HG02981 (cell line): ENCODE data around the gene TASL.
A peak's percentile ranks its signal among the peaks of the same experiment; 100 is the strongest.
"Not testable (repeated sequence)": the region's sequence is repeated elsewhere in the genome, so short reads cannot be mapped to it uniquely, and the experiment has no call there.

ENCODE experiments used
- ATAC-seq: cut with Tn5 transposase; IDR thresholded peaks from one replicate; pipeline ENCODE4 v1.9.1; 2021; ENCODE audit warnings: mild to moderate bottlenecking, moderate library complexity; ENCODE audit not compliant: unreplicated experiment

Gene TASL

GRCh38 chrX:30580641-30581040 lies 3.1 kb upstream of the TASL start:
- ATAC-seq, result no peak

GRCh38 chrX:30576881-30577280 lies 685 bp downstream of the TASL start:
- no peak for ATAC-seq

GRCh38 chrX:30573125-30573524 lies 4.4 kb downstream of the TASL start:
- ATAC-seq, result no peak

GRCh38 chrX:30572678-30573077 lies 4.9 kb downstream of the TASL start:
- ATAC-seq, result no peak

- peak; percentile 31 for ATAC-seq
Observed at GRCh38 chrX:30572004-30572403, 5.6 kb downstream of the TASL start.

GRCh38 chrX:30570505-30570904 lies 7.1 kb downstream of the TASL start:
- ATAC-seq, result no peak

GRCh38 chrX:30568136-30568535 lies 9.4 kb downstream of the TASL start:
- ATAC-seq, result peak; percentile 71

- not testable (repeated sequence) for ATAC-seq
Observed at GRCh38 chrX:30563070-30563469, 14.5 kb downstream of the TASL start.

- ATAC-seq, result no peak
Observed at GRCh38 chrX:30561191-30561590, 16.4 kb downstream of the TASL start.

GRCh38 chrX:30538271-30538670 lies 39.3 kb downstream of the TASL start:
- no peak for ATAC-seq

GRCh38 chrX:30533835-30534234 lies 43.7 kb downstream of the TASL start:
- no peak for ATAC-seq

GRCh38 chrX:30533266-30533665 lies 44.3 kb downstream of the TASL start:
- ATAC-seq, result no peak

- no peak for ATAC-seq
Observed at GRCh38 chrX:30530606-30531005, 47.0 kb downstream of the TASL start.

GRCh38 chrX:30525732-30526131 lies 51.8 kb downstream of the TASL start:
- no peak for ATAC-seq

- ATAC-seq, result no peak
Observed at GRCh38 chrX:30521440-30522182, 56.0 kb downstream of the TASL start.

GRCh38 chrX:30513284-30513683 lies 64.3 kb downstream of the TASL start:
- no peak for ATAC-seq
